Coronary artery (tissue), 2 donors: ENCODE measurements around the gene MCM7.
"Not testable (repeated sequence)": the region's sequence is repeated elsewhere in the genome, so short reads cannot be mapped to it uniquely, and the experiment has no call there.

Experiments used
- DNase-seq: peaks from one replicate; pipeline ENCODE4 v3.0.0-alpha.2; 2017; ENCODE audit warnings: low spot score
- H3K27ac ChIP-seq, 2 donors: fragments of 200-600 bp; sonication (generic); one replicate each; pipeline ENCODE4 v1.5.1; 2016 to 2019
- H3K4me3 ChIP-seq: fragments of 200-600 bp; sonication (generic); 2 replicates; pipeline ENCODE4 v1.5.1; 2016; ENCODE audit warnings: mild to moderate bottlenecking, moderate library complexity
- CTCF ChIP-seq: fragments of 200-600 bp; sonication (generic); IDR thresholded peaks from one replicate; pipeline ENCODE4 v1.5.1; 2019; ENCODE audit warnings: antibody characterized with exemption

The MCM7 gene

GRCh38 chr7:100137851-100138760, 36.9 kb upstream of the MCM7 start:
- no peak overlapping the region for H3K27ac ChIP-seq
- DNase-seq, result no peak
- no peak overlapping the region for H3K4me3 ChIP-seq
- TF ChIP-seq CTCF, result no peak

- peak; percentile 49 for TF ChIP-seq CTCF
Observed at GRCh38 chr7:100132697-100133151, 31.5 kb upstream of the MCM7 start.

GRCh38 chr7:100132126-100132525, 30.9 kb upstream of the MCM7 start:
- Histone ChIP-seq H3K27ac (no peak overlapping the region), H3K4me3 (no peak overlapping the region)
- DNase-seq, result no peak
- no peak for TF ChIP-seq CTCF

More at GRCh38 chr7:100132697-100133151, 31.5 kb upstream of the MCM7 start:
- DNase-seq, result no peak
- Histone ChIP-seq H3K4me3 (no peak overlapping the region), H3K27ac (no peak overlapping the region)

GRCh38 chr7:100130608-100131453, 29.6 kb upstream of the MCM7 start:
- Histone ChIP-seq H3K4me3 (peak overlapping the region; percentile 53), H3K27ac (no peak overlapping the region)
- TF ChIP-seq CTCF, result peak; percentile 89
- no peak for DNase-seq

GRCh38 chr7:100130220-100130607, 29.0 kb upstream of the MCM7 start:
- not testable (repeated sequence) for H3K4me3 ChIP-seq, H3K27ac ChIP-seq, DNase-seq

- no peak for TF ChIP-seq CTCF
- no peak overlapping the region for H3K4me3 ChIP-seq
- no peak for DNase-seq
- no peak overlapping the region for H3K27ac ChIP-seq
Observed at GRCh38 chr7:100128637-100128963, 27.4 kb upstream of the MCM7 start.

GRCh38 chr7:100127866-100128636, 26.9 kb upstream of the MCM7 start:
- no peak for DNase-seq
- no peak for TF ChIP-seq CTCF
- peak overlapping the region; percentile 87 to 95 for H3K27ac ChIP-seq
- peak overlapping the region; percentile 89 for H3K4me3 ChIP-seq
